Activated B cell treated with CpG ODN at 0.5 μM for 24 hours (primary cell): ENCODE measurements around the gene PGS1. TPM values are rescaled to one million over a fixed set of nuclear protein-coding genes. Genes with fewer than 3 reads are reported as not detected.

ENCODE experiments used
- ATAC-seq: fragments of 200-7000 bp; cut with Tn5 transposase; one replicate; pipeline ENCODE4 v1.10.0; 2021; ENCODE audit warnings: low read depth, mild to moderate bottlenecking, moderate library complexity
- CTCF ChIA-PET: fragments of 350-600 bp; sonication (Branson Sonifier 250); formaldehyde crosslinking; loops from one replicate; lab custom pipeline; 2021; ENCODE audit warnings: antibody characterized with exemption; lab: Charles Lee
- POLR2A ChIA-PET: fragments of 350-600 bp; sonication (Branson Sonifier 250); formaldehyde crosslinking; loops from one replicate; lab custom pipeline; 2021; ENCODE audit warnings: antibody characterized with exemption; lab: Charles Lee
- DNase-seq: peaks from one replicate; pipeline ENCODE4 v3.0.0; 2022
- H3K27ac Mint-ChIP-seq: one replicate; pipeline ENCODE4 v1.8.0; 2020; ENCODE audit warnings: mixed read lengths
- H3K27me3 Mint-ChIP-seq: one replicate; pipeline ENCODE4 v1.8.0; 2021; ENCODE audit warnings: mixed read lengths
- H3K36me3 Mint-ChIP-seq: one replicate; pipeline ENCODE4 v1.8.0; 2021; ENCODE audit warnings: low read depth, mixed read lengths
- H3K4me1 Mint-ChIP-seq: one replicate; pipeline ENCODE4 v1.8.0; 2021; ENCODE audit warnings: mixed read lengths
- H3K4me3 Mint-ChIP-seq: one replicate; pipeline ENCODE4 v1.8.0; 2020; ENCODE audit warnings: mild to moderate bottlenecking, mixed read lengths
- H3K9me3 Mint-ChIP-seq: one replicate; pipeline ENCODE4 v1.8.0; 2020; ENCODE audit warnings: mixed read lengths
- intact Hi-C: fragments of 100-400 bp; cut with micrococcal nuclease; formaldehyde crosslinking; loops from one replicate; pipeline ENCODE4 v1.15.1; 2024
- total RNA-seq: library from RNA; stranded (reverse); gene quantifications from 2 replicates; pipeline ENCODE4 v1.2.3, GENCODE V29; 2022
- TF ChIP-seq, protein P1 (sequence below): fragments of 200-600 bp; IDR thresholded peaks from one replicate; pipeline ENCODE4 v1.8.0; 2022; ENCODE audit warnings: antibody characterized with exemption, mild to moderate bottlenecking

PGS1 gene
- total RNA-seq, 1 donor from 2014 or later: 76.1 TPM

DNA sequence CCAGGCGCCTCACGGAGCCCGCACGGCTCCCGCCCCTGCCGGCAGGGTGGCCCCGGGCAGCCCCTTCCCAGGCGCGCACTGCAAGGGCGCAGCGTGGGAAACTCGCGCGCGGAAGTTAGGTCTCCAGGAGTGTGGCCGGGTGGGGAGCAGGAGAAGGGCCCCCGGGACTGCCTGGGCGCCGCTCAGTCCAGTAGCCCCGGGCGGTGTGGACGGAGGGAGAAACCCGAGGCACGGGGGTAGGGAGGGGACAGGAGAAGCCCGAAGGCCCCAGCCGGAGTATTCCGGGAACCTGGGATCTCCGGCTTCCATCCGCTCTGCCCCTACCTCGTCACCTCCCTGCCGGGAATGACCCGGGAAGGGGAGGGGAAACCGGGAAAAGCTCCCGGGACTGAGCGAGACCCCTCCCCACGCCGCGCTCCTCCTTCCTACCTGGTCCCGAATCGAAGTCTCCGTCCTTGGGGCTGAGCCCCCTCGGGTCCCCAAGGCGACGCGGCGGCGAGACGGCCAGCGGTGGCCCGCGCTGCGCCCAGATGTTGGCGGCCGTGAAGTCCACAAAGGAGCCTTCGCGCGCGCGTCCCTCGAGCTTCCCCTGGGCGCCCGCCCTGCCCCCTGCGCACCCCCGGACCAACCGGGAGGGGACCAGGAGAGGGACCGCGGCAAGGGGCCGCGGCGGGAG, 19.0 kb upstream of the PGS1 start:
- ATAC-seq (no peak), DNase-seq (peak; percentile 54)
- H3K27ac Mint-ChIP-seq: no peak overlapping the region
- TF ChIP-seq, protein P1, sequence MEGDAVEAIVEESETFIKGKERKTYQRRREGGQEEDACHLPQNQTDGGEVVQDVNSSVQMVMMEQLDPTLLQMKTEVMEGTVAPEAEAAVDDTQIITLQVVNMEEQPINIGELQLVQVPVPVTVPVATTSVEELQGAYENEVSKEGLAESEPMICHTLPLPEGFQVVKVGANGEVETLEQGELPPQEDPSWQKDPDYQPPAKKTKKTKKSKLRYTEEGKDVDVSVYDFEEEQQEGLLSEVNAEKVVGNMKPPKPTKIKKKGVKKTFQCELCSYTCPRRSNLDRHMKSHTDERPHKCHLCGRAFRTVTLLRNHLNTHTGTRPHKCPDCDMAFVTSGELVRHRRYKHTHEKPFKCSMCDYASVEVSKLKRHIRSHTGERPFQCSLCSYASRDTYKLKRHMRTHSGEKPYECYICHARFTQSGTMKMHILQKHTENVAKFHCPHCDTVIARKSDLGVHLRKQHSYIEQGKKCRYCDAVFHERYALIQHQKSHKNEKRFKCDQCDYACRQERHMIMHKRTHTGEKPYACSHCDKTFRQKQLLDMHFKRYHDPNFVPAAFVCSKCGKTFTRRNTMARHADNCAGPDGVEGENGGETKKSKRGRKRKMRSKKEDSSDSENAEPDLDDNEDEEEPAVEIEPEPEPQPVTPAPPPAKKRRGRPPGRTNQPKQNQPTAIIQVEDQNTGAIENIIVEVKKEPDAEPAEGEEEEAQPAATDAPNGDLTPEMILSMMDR: no peak
- no peaks in the 10 kb centered on the region for H3K9me3 Mint-ChIP-seq
- H3K4me1 Mint-ChIP-seq: peaks cover 46% of the 10 kb centered on the region
- H3K36me3 Mint-ChIP-seq: peaks cover 27% of the 10 kb centered on the region
- peaks cover 6% of the 10 kb centered on the region for H3K27me3 Mint-ChIP-seq
- ChIA-PET CTCF (interaction anchor here (0.7 to 3.2 kb wide), 9 partner anchors 16 to 108 kb away, joined by 3 to 50 read pairs (median 7); no protein-coding TSS in a partner anchor), POLR2A (interaction anchor here (0.6 to 3.1 kb wide), 23 partner anchors 8 to 421 kb away, joined by 3 to 27 read pairs (median 4); partner anchors contain the start of gene TMC8)
- intact Hi-C loops: loop anchor here (5.0 kb wide), 2 partner anchors 227 to 413 kb away; partner anchors contain the start of gene TMC8
- H3K4me3 Mint-ChIP-seq: peak overlapping the region; percentile 85

DNA sequence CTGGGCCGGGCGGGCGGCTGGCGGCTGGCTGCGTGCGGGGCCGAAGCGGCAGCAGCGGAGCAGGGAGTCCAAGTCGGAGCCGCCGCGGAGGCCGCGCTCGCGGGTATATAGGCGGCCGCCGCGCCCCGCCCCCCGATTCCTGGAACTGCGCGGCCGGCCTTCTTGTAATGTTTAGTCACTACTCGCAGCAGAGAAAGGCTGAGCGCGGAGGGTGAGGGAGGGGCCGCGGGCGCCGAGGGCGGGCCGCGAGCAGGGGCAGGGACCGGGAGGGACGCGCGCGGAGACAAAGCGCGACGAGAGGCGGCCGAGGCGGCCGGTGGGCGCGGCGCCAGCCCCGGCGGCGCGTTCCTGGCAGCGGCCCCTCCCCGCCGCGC, 18.5 kb upstream of the PGS1 start, which contains the start of gene SOCS3:
TSS of gene SOCS3 (minus strand) at position 81 of the 374 bp plus-strand sequence. CDS start 982 bp downstream, outside the sequence.
- ATAC-seq (peak; percentile 73), DNase-seq (peak; percentile 93)
- Mint-ChIP-seq H3K4me3 (peak within 1 kb of the TSS; percentile 87), H3K27me3 (peaks cover 6% of the 10 kb centered on the region), H3K9me3 (no peaks in the 10 kb centered on the region), H3K4me1 (peaks cover 46% of the 10 kb centered on the region), H3K27ac (peak within 1 kb of the TSS; percentile 72), H3K36me3 (peaks cover 27% of the 10 kb centered on the region)
- ChIA-PET POLR2A (interaction anchor here (0.6 to 3.1 kb wide), 18 partner anchors 9 to 421 kb away, joined by 3 to 27 read pairs (median 4); no protein-coding TSS in a partner anchor), CTCF (interaction anchor here (0.8 to 3.2 kb wide), 15 partner anchors 16 to 109 kb away, joined by 3 to 50 read pairs (median 7); no protein-coding TSS in a partner anchor)
- TF ChIP-seq, protein P1: no peak
- intact Hi-C loops: loop anchor here (1.0 to 5.0 kb wide), 11 partner anchors 17 to 480 kb away; partner anchors contain the start of genes AFMID, PGS1, TK1 and TMC8

DNA sequence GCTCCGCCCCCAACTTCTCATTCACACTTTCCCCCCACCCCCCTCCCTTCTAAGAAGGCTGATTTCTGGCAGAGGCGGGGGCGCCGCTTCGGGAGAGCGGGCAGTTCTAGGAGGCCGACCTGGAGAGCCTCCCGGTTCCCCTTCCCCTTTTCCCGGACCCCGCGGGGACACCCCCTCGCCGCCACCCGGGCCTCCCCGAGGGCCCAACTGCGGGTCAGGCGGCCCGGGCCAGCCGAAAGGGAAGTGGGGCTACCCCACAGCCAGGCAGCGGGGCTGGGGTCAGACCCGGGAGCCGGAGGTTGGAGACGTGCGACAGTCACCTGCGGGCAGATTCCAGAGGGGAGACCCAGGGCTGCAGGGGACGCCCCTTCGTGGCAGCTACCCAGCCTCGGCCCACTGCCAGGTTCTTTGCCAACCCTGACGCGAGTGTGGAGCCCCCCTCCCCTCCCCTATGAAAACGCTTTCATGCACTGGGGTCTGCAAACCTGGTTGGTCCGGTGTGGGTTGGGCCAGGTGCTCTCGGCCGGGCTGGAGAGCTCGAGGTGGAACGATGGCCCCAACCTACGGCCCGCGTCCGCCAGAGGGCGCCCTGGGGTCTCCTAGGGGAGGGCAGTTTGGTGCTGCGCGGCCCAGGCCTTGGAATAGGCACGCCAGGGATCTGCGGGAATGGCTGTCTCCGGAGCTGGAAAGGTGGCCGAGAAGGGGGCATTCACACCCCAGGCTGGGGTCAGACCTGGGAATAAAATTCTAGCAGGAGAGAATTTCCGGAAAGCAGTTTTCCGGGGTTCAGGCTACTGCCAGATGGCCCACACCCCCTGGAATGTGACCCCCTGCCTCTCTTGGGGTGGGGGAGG, 17.9 kb upstream of the PGS1 start:
- ChIA-PET POLR2A (interaction anchor here (0.6 to 3.1 kb wide), 23 partner anchors 9 to 420 kb away, joined by 3 to 27 read pairs (median 4); no protein-coding TSS in a partner anchor), CTCF (interaction anchor here (0.6 to 3.2 kb wide), 24 partner anchors 9 to 276 kb away, joined by 3 to 50 read pairs (median 4); no protein-coding TSS in a partner anchor)
- ATAC-seq: peak; percentile 32
- Mint-ChIP-seq H3K27me3 (peaks cover 6% of the 10 kb centered on the region), H3K4me1 (peaks cover 41% of the 10 kb centered on the region), H3K4me3 (peak overlapping the region; percentile 87), H3K36me3 (peaks cover 27% of the 10 kb centered on the region), H3K9me3 (no peaks in the 10 kb centered on the region), H3K27ac (peak overlapping the region; percentile 72)
- intact Hi-C loops: loop anchor here (1.0 kb wide), 9 partner anchors 17 to 480 kb away; partner anchors contain the start of genes AFMID, PGS1, TK1 and USP36
- TF ChIP-seq, protein P1: peak; percentile 49
- peak; percentile 92 for DNase-seq

DNA sequence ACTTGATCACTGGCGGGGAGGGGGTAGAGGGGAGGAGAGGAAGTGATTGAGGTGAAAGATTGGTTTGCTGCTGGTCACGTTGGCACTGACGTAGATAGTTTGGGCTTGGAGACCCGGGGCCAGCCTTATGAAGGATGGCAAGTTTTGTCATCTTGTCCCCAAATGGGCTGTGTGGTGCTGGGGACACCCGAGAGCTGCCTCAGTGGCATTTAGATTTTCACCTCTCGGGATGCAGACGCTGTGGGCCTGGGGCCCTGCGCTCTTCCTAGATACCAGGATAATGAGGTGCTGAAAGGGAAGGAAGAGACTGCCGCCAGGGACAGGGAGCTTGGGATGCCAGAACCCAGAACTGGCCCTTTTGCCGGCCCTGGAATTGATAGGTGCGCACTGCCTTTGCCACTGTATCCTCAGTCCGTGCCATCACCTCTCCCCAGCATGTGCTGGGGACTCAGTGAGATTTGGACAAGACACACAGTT, 17.2 kb upstream of the PGS1 start:
- ATAC-seq: no peak
- TF ChIP-seq, protein P1: no peak
- ChIA-PET POLR2A (interaction anchor here (0.7 to 3.1 kb wide), 11 partner anchors 27 to 208 kb away, joined by 3 to 21 read pairs (median 3); no protein-coding TSS in a partner anchor), CTCF (interaction anchor here (0.9 to 3.2 kb wide), 17 partner anchors 10 to 276 kb away, joined by 3 to 50 read pairs (median 4); no protein-coding TSS in a partner anchor)
- Mint-ChIP-seq H3K36me3 (peaks cover 27% of the 10 kb centered on the region), H3K27me3 (peaks cover 10% of the 10 kb centered on the region), H3K4me1 (peaks cover 37% of the 10 kb centered on the region), H3K27ac (peak overlapping the region; percentile 72), H3K9me3 (no peaks in the 10 kb centered on the region), H3K4me3 (peak overlapping the region; percentile 24)
- no peak for DNase-seq
- intact Hi-C loops: no loop called here
